ENCODE results near the gene NPTN. TPM values are rescaled to one million over a fixed set of nuclear protein-coding genes. Genes with fewer than 3 reads are reported as not detected.

The NPTN gene
- total RNA-seq, 1 experiment from 2014 or later: 90.9 TPM

GRCh38 chr15:73573037-73573436 is 60.2 kb downstream of the NPTN start (continued):
- TF ChIP-seq POLR2AphosphoS5 (IDR thresholded peaks at IDR 0.05; ENCODE audit: low read depth, low read length) (no peak), ATF3 (IDR thresholded peaks at IDR 0.05) (no peak), RAD21 (IDR thresholded peaks at IDR 0.05; ENCODE audit: low read depth) (no peak)

- BruUV-seq (replicated peaks): no TSS peak
- ChIA-PET RAD21 (ENCODE audit: low non-redundant PET in 1 of 2, low total read pairs in 2 of 2, uncharacterized antibody in 2 of 2, unreplicated experiment in 2 of 2) (no interaction called here), CTCF (no interaction called here), POLR2A (no interaction called here)
- no peak overlapping the region for H3K4me3 ChIP-seq (replicated peaks in 1 of 2; ENCODE audit: low read depth in 1 of 2, low read length in 2 of 2)
- no peaks in the 10 kb centered on the region for H3K9me2 ChIP-seq (ENCODE audit: insufficient read depth)
- peaks cover 23 to 37% of the 10 kb centered on the region in 2 experiments; a peak in 3 of 4 replicates for H3K36me3 ChIP-seq (ENCODE audit: control insufficient read depth in 1 of 2, insufficient read depth in 2 of 2, low read length in 2 of 2)
- H3K27ac ChIP-seq (ENCODE audit: low read depth, low read length): no peak overlapping the region
- intact Hi-C loops (cut with micrococcal nuclease): no loop called here
- ATAC-seq (no peak), DNase-seq (ENCODE audit: low read depth, low spot score) (no peak)
- H3K4me1 ChIP-seq (ENCODE audit: control insufficient read depth in 1 of 2, insufficient read depth in 2 of 2, low read length in 2 of 2): no peaks in the 10 kb centered on the region
- no peaks in the 10 kb centered on the region for H4K20me1 ChIP-seq (ENCODE audit: insufficient read depth)
- no peaks in the 10 kb centered on the region for H3K79me2 ChIP-seq (ENCODE audit: insufficient read depth, low read length)
- H3K27me3 ChIP-seq (ENCODE audit: insufficient read depth, low read length): no peaks in the 10 kb centered on the region
- no peaks in the 10 kb centered on the region for H3K9me3 ChIP-seq (ENCODE audit: control insufficient read depth in 1 of 2, insufficient read depth in 1 of 2, low read depth in 1 of 2, low read length in 2 of 2)
- no peak overlapping the region for H3K4me2 ChIP-seq (ENCODE audit: low read length)
- no peak overlapping the region for H3K9ac ChIP-seq (ENCODE audit: low read length)
- TF ChIP-seq SRF (IDR thresholded peaks at IDR 0.05; ENCODE audit: low read depth) (no peak), EZH2phosphoT487 (IDR thresholded peaks at IDR 0.05; ENCODE audit: borderline replicate concordance) (no peak), TCF7L2 (IDR thresholded peaks at IDR 0.05; ENCODE audit: borderline replicate concordance, extremely low read depth, insufficient read depth, insufficient read length) (no peak), ATF3 (IDR thresholded peaks at IDR 0.05) (no peak), ZFX (IDR thresholded peaks at IDR 0.05) (no peak), CEBPB (IDR thresholded peaks at IDR 0.05; ENCODE audit: low read depth) (no peak), CTCF (IDR thresholded peaks at IDR 0.05 in 2 of 3, conservative IDR thresholded peaks at IDR 0.05 in 1 of 3; ENCODE audit: borderline replicate concordance in 1 of 3, insufficient read depth in 1 of 3, low read depth in 2 of 3, low read length in 2 of 3) (no peak), SP1 (IDR thresholded peaks at IDR 0.05; ENCODE audit: low read depth) (no peak), YY1 (IDR thresholded peaks at IDR 0.05; ENCODE audit: extremely low read depth, insufficient replicate concordance, low read depth, low read length) (no peak), ZNF274 (IDR thresholded peaks at IDR 0.05; ENCODE audit: low read depth, low read length) (no peak), JUND (IDR thresholded peaks at IDR 0.05) (no peak), ZBTB33 (IDR thresholded peaks at IDR 0.05; ENCODE audit: extremely low read depth, insufficient replicate concordance, low read length) (no peak)
- H2AFZ ChIP-seq (ENCODE audit: low read depth, low read length, poor library complexity, severe bottlenecking): no peak overlapping the region
These were observed 60.9 kb downstream of the NPTN start for GRCh38 chr15:73572296-73572695.

Measured in HCT116 (cell line).